Endothelial cell of umbilical vein (primary cell): ENCODE data around the gene LAMC2. TPM values are rescaled to one million over a fixed set of nuclear protein-coding genes. Genes with fewer than 3 reads are reported as not detected.
A peak's percentile ranks its signal among the peaks of the same experiment; 100 is the strongest.

ENCODE experiments used
- BruUV-seq: library from RNA; stranded (reverse); fragments of 400-500 nt; replicated peaks from 2 replicates; lab custom pipeline; 2021; lab: Mats Ljungman, UMichigan
- CTCF ChIA-PET: fragments of 300-600, 350-600 bp; sonication (Branson Sonifier 250); formaldehyde crosslinking; loops from one replicate; lab custom pipeline; 2021; ENCODE audit warnings: antibody characterized with exemption, inconsistent platforms; lab: Charles Lee
- POLR2A ChIA-PET: fragments of 300-600, 350-600 bp; sonication (Branson Sonifier 250); formaldehyde crosslinking; loops from one replicate; lab custom pipeline; 2021; ENCODE audit warnings: antibody characterized with exemption, inconsistent platforms; lab: Charles Lee
- DNase-seq: peaks from one replicate; pipeline ENCODE4 v3.0.0-alpha.2; 2011; ENCODE audit warnings: low read depth, low spot score
- FAIRE-seq: peaks from 2 replicates; lab custom pipeline; 2011; peaks lifted over from hg19 to GRCh38; lab: Jason Lieb, UNC
- H2AFZ ChIP-seq: 2 replicates; pipeline ENCODE4 v1.6.0; 2012; ENCODE audit warnings: low read depth, low read length, control low read depth, inconsistent platforms
- H3K27ac ChIP-seq: 2 replicates; pipeline ENCODE4 v1.5.1; 2011; ENCODE audit warnings: low read depth, mild to moderate bottlenecking, control low read depth, low read length, moderate library complexity; ENCODE audit not compliant: insufficient read depth
- H3K27me3 ChIP-seq, 2 experiments: 2 replicates each; pipeline versions ENCODE4 v1.6.0 to v1.6.1; 2011; ENCODE audit warnings: low read length in 2 of 2, mixed read lengths in 1 of 2; ENCODE audit not compliant: control insufficient read depth in 2 of 2, insufficient read depth in 2 of 2
- H3K36me3 ChIP-seq, 2 experiments: 2 replicates in 1 of 2; 3 replicates in 1 of 2; pipeline ENCODE4 v1.5.1; 2011; ENCODE audit warnings: low read length in 2 of 2, mild to moderate bottlenecking in 1 of 2, moderate library complexity in 1 of 2; ENCODE audit not compliant: control insufficient read depth in 2 of 2, insufficient read depth in 2 of 2; ENCODE audit errors: extremely low read depth in 1 of 2
- H3K4me1 ChIP-seq: 3 replicates; pipeline ENCODE4 v1.5.1; 2011; ENCODE audit warnings: mild to moderate bottlenecking, low read length; ENCODE audit not compliant: control insufficient read depth, insufficient read depth; ENCODE audit errors: extremely low read depth
- H3K4me2 ChIP-seq: 2 replicates; pipeline ENCODE4 v1.6.1; 2011; ENCODE audit warnings: low read length, control low read depth, mixed read lengths; ENCODE audit not compliant: insufficient read depth
- H3K4me3 ChIP-seq, 3 experiments: fragments of 200-600 bp in 1 of 3; sonication (generic), shearing (Covaris generic) in 1 of 3; replicated peaks in 1 of 3; 2 replicates each; pipeline ENCODE4 v1.5.1; 2011 to 2016; ENCODE audit warnings: control low read depth in 3 of 3, low read length in 3 of 3, mild to moderate bottlenecking in 2 of 3, inconsistent platforms in 1 of 3, low read depth in 1 of 3, moderate library complexity in 1 of 3; ENCODE audit not compliant: insufficient read depth in 1 of 3
- H3K79me2 ChIP-seq: 2 replicates; pipeline ENCODE4 v1.6.0; 2012; ENCODE audit warnings: low read length, inconsistent platforms; ENCODE audit not compliant: control insufficient read depth, insufficient read depth
- H3K9ac ChIP-seq: replicated peaks from 2 replicates; pipeline ENCODE3; 2011; ENCODE audit warnings: low read length, control low read depth; ENCODE audit not compliant: insufficient read depth; ENCODE audit errors: extremely low read depth
- H3K9me1 ChIP-seq: replicated peaks from 3 replicates; pipeline ENCODE4 v1.6.0; 2011; ENCODE audit warnings: mild to moderate bottlenecking, low read length; ENCODE audit not compliant: control insufficient read depth, insufficient read depth; ENCODE audit errors: extremely low read depth
- H3K9me3 ChIP-seq: replicated peaks from 2 replicates; pipeline ENCODE4 v1.5.1; 2012; ENCODE audit warnings: low read length, inconsistent platforms; ENCODE audit not compliant: control insufficient read depth, insufficient read depth
- H4K20me1 ChIP-seq: replicated peaks from 2 replicates; pipeline ENCODE3; 2011; ENCODE audit warnings: mild to moderate bottlenecking, low read length; ENCODE audit not compliant: control insufficient read depth, insufficient read depth; ENCODE audit errors: extremely low read depth
- EZH2 ChIP-seq: IDR thresholded peaks from 2 replicates; pipeline ENCODE4 v1.6.1; 2012; ENCODE audit warnings: borderline replicate concordance, low read depth, mild to moderate bottlenecking, moderate library complexity, low read length, inconsistent platforms; ENCODE audit not compliant: severe bottlenecking
- FOS ChIP-seq: IDR thresholded peaks from 2 replicates; pipeline ENCODE4 v1.6.1; 2011; ENCODE audit warnings: mild to moderate bottlenecking, low read length, moderate library complexity, borderline replicate concordance; ENCODE audit not compliant: insufficient read depth
- GATA2 ChIP-seq: IDR thresholded peaks from 2 replicates; pipeline ENCODE4 v1.7.0; 2011; ENCODE audit warnings: low read depth, mild to moderate bottlenecking, moderate library complexity, mixed read lengths, low read length; ENCODE audit not compliant: insufficient read length, insufficient read depth
- JUN ChIP-seq: IDR thresholded peaks from 2 replicates; pipeline ENCODE4 v1.6.1; 2011; ENCODE audit warnings: borderline replicate concordance, low read depth; ENCODE audit not compliant: insufficient read length, insufficient read depth
- MYC ChIP-seq: IDR thresholded peaks from one replicate; pipeline ENCODE4 v1.6.1; 2011; ENCODE audit warnings: mild to moderate bottlenecking, low read depth, low read length
- POLR2A ChIP-seq: IDR thresholded peaks from 2 replicates; pipeline ENCODE4 v1.6.1; 2012; ENCODE audit warnings: low read depth, mild to moderate bottlenecking, control low read depth, low read length
- POLR2AphosphoS5 ChIP-seq: IDR thresholded peaks from 2 replicates; pipeline ENCODE4 v1.6.1; 2012; ENCODE audit warnings: low read depth, mild to moderate bottlenecking, control low read depth, low read length, moderate library complexity; ENCODE audit not compliant: insufficient read depth
- dilution Hi-C: fragments of 300-500 bp; cut with MboI; formaldehyde crosslinking; loops from one replicate; pipeline ENCODE4 v1.15.0; 2019; ENCODE audit warnings: low sequenced_read_pairs; ENCODE audit not compliant: extremely low pct_ligation_motif_present
- intact Hi-C: fragments of 100-400 bp; cut with micrococcal nuclease; formaldehyde crosslinking; loops from one replicate; pipeline ENCODE4 v1.10.0; 2022
- polyA plus RNA-seq, 4 experiments: library from polyadenylated mRNA; depleted of rRNA in 3 of 4; stranded (reverse) in 3 of 4; unstranded in 1 of 4; fragments of >200 nt; gene quantifications; 2 replicates each; pipeline versions ENCODE4 v1.2.1 to v1.2.3, GENCODE V29; 2011 to 2012; ENCODE audit warnings: missing spikeins in 1 of 4
- total RNA-seq: library from RNA; stranded (reverse); gene quantifications from 2 replicates; pipeline ENCODE4 v1.2.3, GENCODE V29; 2021
- TF ChIP-seq, protein P1 (sequence below), 2 donors: IDR thresholded peaks; 1 replicate in 1 of 2; 2 replicates in 1 of 2; pipeline ENCODE4 v1.5.1; 2011; ENCODE audit warnings: low read length in 2 of 2, mild to moderate bottlenecking in 2 of 2, moderate library complexity in 2 of 2, control low read depth in 1 of 2, inconsistent platforms in 1 of 2, low read depth in 1 of 2; ENCODE audit not compliant: insufficient read depth in 1 of 2; ENCODE audit errors: extremely low read depth in 1 of 2
- TF ChIP-seq, protein P2 (sequence below): IDR thresholded peaks from 2 replicates; pipeline ENCODE4 v1.6.1; 2011; ENCODE audit not compliant: insufficient read depth, insufficient read length

Gene LAMC2
- total and polyA plus RNA-seq, 2 donors (not counting 3 experiments of a cell fraction or from before 2014, with no cell fraction given): 0.23 to 0.82 TPM

DNA sequence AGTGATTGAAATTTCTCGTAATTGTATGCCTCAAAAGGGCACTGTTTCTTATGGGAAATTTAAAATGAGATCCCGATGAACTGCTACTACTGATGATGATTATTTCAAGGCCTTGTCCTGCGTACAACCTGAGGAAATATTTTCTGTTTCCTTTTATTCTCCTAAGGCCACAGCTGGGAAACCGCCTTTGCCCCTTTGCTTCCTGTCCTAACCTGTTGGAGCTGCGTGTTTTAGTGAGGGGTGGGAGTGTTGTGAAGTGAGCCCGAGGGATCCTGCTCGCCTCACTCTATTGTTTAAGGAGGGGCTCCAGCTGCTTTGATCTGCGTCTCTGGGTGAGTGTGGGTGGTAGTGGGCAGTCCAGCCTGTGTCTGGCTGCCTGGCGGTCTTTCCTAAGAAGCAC, 14.4 kb downstream of the LAMC2 start:
- Histone ChIP-seq H3K4me1 (peaks cover 4% of the 10 kb centered on the region), H3K4me3 (no peak overlapping the region), H3K9ac (no peak overlapping the region), H3K9me3 (no peaks in the 10 kb centered on the region), H3K36me3 (no peaks in the 10 kb centered on the region), H3K79me2 (no peaks in the 10 kb centered on the region), H3K27me3 (no peaks in the 10 kb centered on the region), H3K9me1 (no peaks in the 10 kb centered on the region), H3K4me2 (no peak overlapping the region), H2AFZ (peak overlapping the region; percentile 59), H4K20me1 (no peaks in the 10 kb centered on the region), H3K27ac (no peak overlapping the region)
- no TSS peak for BruUV-seq
- DNase-seq: peak; percentile 66
- FAIRE-seq: no peak
- ChIA-PET POLR2A (no interaction called here), CTCF (interaction anchor here (0.7 to 1.0 kb wide), 2 partner anchors 15 to 28 kb away, joined by 3 read pairs; no protein-coding TSS in a partner anchor)
- TF ChIP-seq, protein P1, sequence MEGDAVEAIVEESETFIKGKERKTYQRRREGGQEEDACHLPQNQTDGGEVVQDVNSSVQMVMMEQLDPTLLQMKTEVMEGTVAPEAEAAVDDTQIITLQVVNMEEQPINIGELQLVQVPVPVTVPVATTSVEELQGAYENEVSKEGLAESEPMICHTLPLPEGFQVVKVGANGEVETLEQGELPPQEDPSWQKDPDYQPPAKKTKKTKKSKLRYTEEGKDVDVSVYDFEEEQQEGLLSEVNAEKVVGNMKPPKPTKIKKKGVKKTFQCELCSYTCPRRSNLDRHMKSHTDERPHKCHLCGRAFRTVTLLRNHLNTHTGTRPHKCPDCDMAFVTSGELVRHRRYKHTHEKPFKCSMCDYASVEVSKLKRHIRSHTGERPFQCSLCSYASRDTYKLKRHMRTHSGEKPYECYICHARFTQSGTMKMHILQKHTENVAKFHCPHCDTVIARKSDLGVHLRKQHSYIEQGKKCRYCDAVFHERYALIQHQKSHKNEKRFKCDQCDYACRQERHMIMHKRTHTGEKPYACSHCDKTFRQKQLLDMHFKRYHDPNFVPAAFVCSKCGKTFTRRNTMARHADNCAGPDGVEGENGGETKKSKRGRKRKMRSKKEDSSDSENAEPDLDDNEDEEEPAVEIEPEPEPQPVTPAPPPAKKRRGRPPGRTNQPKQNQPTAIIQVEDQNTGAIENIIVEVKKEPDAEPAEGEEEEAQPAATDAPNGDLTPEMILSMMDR (IDR thresholded peaks at IDR 0.05; ENCODE audit: extremely low read depth in 1 of 2, insufficient read depth in 1 of 2, low read depth in 1 of 2, low read length in 2 of 2): no peak
- TF ChIP-seq POLR2AphosphoS5: no peak
- TF ChIP-seq JUN: no peak
- TF ChIP-seq FOS: no peak
- TF ChIP-seq GATA2: no peak
- no peak for TF ChIP-seq POLR2A
- TF ChIP-seq, protein P2, sequence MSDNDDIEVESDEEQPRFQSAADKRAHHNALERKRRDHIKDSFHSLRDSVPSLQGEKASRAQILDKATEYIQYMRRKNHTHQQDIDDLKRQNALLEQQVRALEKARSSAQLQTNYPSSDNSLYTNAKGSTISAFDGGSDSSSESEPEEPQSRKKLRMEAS: no peak
- no peak for TF ChIP-seq MYC
- TF ChIP-seq EZH2: no peak
- intact Hi-C loops: no loop called here
- dilution Hi-C loops: no loop called here
